ENCODE results near the gene AACS.

DNA sequence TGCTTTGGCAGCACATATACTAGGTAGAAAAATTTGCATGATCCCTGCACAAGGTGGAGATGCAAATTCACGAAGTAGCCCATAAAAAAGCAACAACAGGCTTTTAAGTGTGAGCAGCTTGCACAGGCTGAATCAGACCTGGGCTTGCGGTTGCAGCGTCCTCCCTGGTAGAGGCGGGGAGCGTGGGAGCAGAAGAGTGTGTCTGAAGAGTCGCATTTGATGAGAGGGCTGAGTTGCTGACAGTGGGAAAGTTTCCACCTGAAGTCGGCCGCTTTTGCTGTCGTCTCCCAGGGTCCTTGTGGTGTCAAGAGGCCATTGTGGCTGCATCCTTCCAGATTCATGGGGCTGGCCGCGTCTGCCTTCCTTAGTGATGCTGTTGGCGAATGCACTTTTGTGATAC is 6.2 kb downstream of the AACS start:
- TF ChIP-seq, protein P1, sequence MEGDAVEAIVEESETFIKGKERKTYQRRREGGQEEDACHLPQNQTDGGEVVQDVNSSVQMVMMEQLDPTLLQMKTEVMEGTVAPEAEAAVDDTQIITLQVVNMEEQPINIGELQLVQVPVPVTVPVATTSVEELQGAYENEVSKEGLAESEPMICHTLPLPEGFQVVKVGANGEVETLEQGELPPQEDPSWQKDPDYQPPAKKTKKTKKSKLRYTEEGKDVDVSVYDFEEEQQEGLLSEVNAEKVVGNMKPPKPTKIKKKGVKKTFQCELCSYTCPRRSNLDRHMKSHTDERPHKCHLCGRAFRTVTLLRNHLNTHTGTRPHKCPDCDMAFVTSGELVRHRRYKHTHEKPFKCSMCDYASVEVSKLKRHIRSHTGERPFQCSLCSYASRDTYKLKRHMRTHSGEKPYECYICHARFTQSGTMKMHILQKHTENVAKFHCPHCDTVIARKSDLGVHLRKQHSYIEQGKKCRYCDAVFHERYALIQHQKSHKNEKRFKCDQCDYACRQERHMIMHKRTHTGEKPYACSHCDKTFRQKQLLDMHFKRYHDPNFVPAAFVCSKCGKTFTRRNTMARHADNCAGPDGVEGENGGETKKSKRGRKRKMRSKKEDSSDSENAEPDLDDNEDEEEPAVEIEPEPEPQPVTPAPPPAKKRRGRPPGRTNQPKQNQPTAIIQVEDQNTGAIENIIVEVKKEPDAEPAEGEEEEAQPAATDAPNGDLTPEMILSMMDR (conservative IDR thresholded peaks at IDR 0.05; ENCODE audit: low read length), result no peak
- no peak for TF ChIP-seq EZH2phosphoT487 (IDR thresholded peaks at IDR 0.05; ENCODE audit: borderline replicate concordance, low read depth, low read length)
